ENCODE measurements around the gene TMEM97.
A peak's percentile ranks its signal among the peaks of the same experiment; 100 is the strongest.
"Not testable (repeated sequence)": the region's sequence is repeated elsewhere in the genome, so short reads cannot be mapped to it uniquely, and the experiment has no call there.

TMEM97 gene

GRCh38 chr17:28318759-28319597 is at the start of gene TMEM97:
Gene TMEM97, plus strand, starts transcription at chr17:28319200. Its CDS starts 40 bp downstream, at chr17:28319240.
- DNase-seq: peak; percentile 94

- no peak for DNase-seq
Measured at GRCh38 chr17:28270055-28270454, 48.9 kb upstream of the TMEM97 start.

DNA sequence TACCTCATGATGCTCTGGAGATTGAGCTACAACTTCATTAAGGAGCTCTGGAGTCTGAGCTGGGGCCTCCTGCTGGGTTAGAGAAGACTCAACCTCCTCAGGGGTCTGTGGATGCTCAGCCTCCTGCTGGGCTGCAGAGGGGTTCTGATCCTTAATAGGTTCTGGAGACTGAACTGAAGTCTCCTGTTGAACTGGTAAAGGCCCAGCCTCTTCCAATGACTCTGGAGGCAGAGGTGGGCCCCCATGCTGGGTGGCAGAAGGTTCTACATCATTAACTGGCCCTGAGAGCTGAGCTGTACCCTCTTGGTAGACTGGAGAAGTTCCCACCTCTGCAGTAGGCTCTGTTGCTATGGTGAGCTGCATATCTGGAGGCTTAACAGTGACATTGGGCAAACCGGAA is 48.1 kb upstream of the TMEM97 start:
- no peak for DNase-seq

GRCh38 chr17:28271431-28271830 is 47.6 kb upstream of the TMEM97 start:
- DNase-seq: no peak

DNA sequence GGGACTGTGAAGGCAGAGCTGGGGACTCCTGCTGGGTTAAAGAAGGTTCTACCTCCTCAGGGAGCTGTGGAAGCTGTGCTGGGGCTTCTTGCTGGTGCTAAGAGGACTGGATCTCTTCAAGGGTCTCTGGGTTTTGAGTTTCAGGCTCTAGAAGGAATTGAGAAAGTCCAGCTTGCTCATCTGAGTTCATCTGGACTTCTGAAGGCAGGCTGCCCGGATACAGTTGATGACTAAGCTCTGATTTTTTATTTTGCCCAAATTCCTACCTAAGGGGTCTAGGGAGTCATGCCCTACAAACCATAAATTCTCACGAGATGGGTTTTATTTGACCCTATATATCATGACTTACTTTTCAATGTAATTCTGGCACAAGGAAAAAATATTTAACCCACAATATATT is 46.8 kb upstream of the TMEM97 start:
- no peak for DNase-seq

DNA sequence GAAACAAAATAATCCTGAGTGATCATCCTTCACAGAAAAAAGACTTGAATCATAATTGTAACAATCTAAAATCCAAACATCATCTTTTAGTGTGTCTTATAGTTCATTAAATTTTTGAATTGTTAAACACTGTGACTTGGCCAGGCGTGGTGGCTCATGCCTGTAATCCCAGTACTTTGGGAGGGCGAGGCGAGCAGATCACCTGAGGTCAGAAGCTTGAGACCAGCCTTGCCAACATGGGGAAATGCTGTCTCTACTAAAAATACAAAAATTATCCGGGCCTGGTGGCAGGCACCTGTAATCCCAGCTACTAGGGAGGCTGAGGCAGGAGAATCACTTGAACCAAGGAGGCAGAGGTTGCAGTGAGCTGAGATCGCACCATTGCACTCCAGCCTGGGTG is 45.7 kb upstream of the TMEM97 start:
- not testable (repeated sequence) for DNase-seq

GRCh38 chr17:28274591-28275265 is 44.3 kb upstream of the TMEM97 start:
- DNase-seq: no peak

GRCh38 chr17:28276011-28276410 is 43.0 kb upstream of the TMEM97 start:
- DNase-seq: no peak

DNA sequence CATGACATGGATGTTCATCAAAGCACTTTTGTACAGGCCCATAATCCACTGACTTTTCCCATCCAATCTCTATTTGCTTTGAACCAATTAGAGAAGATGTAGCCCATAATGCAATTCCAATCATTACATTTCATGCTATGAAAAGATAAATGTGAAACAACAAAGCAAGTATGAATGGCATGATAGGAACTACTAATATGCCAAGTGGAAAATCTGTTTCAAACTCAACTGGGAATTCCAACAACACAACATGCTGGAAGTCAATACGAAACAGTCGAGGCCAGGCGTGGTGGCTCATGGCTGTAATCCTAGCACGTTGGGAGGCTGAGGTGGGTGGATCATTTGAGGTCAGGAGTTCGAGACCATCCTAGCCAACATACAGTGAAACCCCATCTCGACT is 39.6 kb upstream of the TMEM97 start:
- no peak for DNase-seq

DNA sequence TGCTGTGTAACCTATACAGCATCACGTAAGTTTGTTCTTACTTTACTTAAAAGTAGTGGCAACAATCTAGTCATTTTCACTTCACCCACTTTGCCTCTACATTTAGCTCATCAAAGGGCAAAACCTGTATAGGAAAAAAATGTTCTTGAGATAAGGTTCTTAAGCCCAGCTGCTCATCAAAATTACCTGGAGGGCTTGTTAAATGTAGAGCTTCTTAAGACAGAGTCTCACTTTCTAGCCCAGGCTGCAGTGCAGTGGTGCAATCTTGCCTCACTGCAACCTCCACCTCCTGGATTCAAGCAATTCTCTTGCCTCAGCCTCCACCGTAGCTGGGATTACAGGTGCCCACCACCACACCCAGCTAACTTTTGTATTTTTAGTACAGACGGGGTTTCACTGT is 38.2 kb upstream of the TMEM97 start:
- DNase-seq: no peak

DNA sequence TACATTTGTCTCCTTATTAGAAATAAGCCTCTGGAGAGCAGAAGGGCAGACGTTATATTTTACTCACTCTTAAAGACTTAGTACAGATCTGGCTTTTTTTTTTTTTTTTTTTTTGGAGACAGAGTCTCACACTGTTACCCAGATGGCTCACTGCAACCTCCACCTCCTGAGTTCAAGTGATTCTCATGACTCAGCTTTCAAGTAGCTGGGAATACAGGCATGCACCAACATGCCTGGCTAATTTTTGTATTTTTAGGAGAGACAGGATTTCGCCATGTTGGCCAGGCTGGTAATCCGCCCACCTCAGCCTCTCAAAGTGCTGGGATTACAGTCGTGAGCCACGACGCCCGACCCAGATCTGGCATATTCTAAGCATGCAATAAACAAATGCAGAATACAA is 36.4 kb upstream of the TMEM97 start:
- DNase-seq: peak; percentile 56

GRCh38 chr17:28285965-28286364 is 33.0 kb upstream of the TMEM97 start:
- no peak for DNase-seq

GRCh38 chr17:28290703-28291102 is 28.3 kb upstream of the TMEM97 start:
- DNase-seq: no peak

- DNase-seq: no peak
Measured at GRCh38 chr17:28291780-28292330, 27.1 kb upstream of the TMEM97 start.

DNA sequence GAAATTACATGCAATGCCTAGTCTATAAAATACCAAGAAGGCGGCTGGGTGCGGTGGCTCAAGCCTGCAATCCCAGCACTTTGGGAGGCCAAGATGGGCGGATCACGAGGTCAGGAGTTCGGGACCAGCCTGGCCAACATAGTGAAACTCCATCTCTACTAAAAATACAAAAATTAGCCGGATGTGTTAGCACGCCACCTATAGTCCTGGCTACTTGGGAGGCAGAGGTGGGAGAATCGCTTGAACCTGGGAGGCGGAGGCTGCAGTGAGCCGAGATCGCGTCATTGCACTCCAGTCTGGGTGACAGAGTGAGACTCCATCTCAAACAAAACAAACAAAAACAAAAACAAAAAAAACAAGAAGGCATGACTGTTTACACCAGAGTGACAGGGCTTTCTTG is 26.1 kb upstream of the TMEM97 start:
- DNase-seq: not testable (repeated sequence)

GRCh38 chr17:28293994-28294393 is 25.0 kb upstream of the TMEM97 start:
- DNase-seq: no peak

- no peak for DNase-seq
Measured at GRCh38 chr17:28295677-28296578, 23.1 kb upstream of the TMEM97 start.

GRCh38 chr17:28298449-28298848 is 20.6 kb upstream of the TMEM97 start:
- DNase-seq: no peak

GRCh38 chr17:28306954-28307401 is 12.0 kb upstream of the TMEM97 start:
- DNase-seq: no peak

DNA sequence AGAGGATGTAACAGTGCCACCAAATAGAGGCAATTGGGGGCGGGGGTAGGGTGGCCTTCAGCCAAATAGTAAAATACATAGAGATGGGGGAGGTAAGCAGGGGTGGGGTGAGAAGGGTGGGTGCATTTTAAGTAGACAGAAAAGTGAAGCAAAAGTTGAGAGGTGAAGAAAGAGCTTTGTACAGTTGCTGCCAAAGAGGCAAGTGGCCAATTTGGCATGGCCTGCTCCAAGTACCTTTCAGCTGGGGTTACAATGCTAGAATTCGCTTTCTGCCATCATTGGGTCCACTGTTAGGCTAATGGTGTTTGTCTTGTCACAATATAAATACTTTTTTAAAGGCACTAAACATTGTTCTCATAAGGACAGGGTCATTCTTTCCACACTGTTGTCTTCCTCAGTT is 5.2 kb upstream of the TMEM97 start:
- DNase-seq: no peak

DNA sequence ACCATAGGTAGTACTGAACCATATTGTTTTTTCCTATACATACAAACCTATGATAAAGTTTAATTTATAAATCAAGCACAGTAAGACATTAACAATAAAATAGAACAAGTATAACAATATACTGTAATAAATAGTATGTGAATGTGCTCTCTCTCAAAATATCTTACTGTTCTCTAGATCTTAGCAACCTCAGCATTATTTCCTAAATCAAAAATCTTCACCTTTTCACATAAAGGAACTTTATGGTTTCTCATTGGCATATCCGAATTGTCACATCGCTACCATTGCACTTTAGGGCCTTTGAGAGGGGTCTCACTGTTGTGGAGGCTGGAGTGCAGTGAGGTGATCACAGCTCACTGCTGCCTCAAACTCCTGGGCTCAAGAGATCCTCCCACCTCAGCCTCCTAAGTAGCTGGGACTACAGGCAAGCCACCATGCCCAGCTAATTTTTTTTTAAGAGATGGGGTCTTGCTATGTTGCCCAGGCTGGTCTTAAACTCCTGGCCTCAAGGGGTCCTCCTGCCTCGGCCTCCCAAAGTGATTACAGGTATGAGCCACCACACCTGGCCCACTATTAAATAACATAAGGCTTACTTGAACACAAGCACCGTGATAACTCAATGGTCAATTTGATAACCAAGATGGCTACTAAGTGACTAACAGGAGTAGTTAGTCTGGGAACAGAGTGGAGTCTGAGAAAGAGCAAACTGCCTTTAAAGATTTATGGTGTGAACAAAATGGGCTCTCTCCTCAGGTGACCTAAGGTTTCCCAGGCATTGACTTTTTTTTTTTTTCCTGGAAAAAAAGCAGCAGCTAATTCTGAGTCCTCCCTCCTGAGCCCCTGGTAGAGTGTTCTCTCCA is 2.9 kb upstream of the TMEM97 start:
- no peak for DNase-seq
